DLD1 (cell line): ENCODE results near the gene CCDC136.

Experiments used
- in situ Hi-C: cut with HindIII; loops from 2 replicates; pipeline ENCODE4 v1.10.0; 2017; ENCODE audit warnings: low sequenced_read_pairs

CCDC136 gene

DNA sequence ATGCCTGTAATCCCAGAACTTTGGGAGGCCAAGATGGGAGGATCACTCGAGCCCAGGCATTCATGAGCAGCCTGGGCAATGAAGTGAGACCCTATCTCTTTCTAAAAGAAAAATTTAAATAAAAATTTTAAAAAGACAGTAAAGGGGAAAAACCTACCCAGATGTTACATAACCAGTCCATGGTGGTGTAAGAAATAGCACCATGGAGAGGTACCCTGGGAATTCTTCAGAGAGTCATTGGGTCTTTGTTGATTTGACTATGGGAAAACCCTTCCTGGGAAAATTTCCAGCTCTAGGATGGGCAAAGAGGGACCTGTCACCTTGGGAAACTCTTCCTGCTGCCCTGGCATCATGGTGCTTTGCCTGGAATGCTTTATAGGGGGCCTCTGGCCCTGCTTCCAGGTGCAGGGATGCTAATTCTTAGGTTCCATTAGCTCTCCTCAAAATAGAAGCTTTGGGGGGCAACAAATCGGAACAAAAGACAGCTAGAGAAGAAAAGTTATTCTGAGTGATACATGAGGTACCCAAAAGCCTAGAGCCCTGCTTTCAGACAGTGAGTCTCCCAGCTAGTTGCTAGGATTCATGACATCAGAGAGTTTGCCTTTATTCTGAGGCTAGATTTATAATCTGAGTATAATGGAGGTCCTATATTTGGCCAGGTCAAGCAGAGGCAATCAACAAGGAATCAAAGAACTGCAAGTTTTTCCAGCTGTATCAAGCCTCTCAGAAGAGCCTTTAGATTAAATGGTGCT is 10.1 kb downstream of the CCDC136 start:
- in situ Hi-C loops: no loop called here

DNA sequence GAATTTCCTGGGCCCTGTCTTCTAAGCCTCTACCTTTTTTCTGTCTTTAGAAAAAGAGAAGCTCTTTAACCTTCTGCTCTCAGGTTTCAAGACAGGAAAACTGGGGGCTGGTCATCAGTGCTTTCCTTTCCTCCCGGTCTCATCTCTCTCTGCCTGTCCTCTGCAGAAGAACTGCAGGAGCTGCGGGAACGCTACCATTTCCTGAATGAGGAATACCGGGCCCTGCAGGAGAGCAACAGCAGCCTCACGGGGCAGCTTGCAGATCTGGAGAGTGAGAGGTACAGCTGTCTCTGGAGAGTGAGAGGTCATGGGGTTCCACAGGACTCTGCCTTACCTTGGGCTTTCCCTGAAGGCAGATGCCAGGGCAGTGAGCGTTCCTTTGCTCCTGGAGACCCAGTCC is 12.7 kb downstream of the CCDC136 start:
- in situ Hi-C loops: no loop called here

DNA sequence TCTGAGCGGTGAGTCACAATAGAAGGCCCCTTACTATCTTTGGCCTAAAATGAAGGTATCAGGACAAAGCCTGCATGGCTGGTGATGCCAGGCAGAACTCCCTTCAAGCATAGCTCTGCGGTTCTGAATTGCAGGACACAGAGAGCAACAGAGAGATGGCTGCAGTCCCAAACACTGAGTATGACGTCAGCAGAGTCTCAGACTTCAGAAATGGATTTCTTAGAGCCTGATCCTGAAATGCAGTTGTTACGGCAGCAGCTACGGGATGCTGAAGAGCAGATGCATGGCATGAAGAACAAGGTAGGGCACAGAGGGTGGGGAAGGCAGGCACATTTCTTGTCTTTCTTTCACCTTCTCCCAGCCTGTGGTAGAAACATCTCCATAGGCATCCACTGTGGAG is 13.5 kb downstream of the CCDC136 start:
- in situ Hi-C loops: no loop called here

DNA sequence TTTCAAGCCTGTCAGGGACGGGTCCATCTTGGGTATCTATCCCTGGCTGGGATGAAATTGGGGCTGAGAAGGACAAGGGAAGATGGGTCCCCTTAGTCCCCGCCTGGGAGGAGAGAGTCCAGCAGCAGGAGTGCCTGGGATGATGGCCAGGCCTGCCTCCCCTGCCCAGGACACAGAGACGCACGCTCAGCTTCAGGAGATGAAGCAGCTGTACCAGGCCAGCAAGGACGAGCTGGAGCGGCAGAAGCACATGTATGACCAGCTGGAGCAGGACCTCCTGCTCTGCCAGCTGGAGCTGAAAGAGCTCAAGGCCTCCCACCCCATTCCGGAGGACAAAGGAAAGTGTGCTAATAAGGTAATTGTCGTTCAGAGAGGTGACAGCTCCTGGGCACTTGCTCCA is 15.4 kb downstream of the CCDC136 start:
- in situ Hi-C loops: no loop called here

DNA sequence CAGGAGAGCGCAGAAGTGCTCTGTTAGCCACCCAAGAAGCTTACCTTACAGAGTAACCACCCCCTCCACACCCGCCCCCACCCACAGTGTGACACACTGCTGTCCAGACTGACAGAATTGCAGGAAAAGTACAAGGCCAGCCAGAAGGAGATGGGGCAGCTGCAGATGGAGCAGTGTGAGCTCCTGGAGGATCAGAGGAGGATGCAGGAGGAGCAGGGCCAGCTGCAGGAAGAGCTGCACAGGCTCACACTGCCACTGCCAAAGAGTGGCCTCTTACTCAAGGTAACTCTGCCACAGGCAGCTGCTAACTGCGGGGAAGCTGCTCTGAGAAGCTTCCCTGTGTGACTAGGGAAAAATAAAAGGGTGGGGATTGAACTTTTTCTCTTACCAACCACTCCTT is 17.6 kb downstream of the CCDC136 start:
- in situ Hi-C loops: no loop called here

DNA sequence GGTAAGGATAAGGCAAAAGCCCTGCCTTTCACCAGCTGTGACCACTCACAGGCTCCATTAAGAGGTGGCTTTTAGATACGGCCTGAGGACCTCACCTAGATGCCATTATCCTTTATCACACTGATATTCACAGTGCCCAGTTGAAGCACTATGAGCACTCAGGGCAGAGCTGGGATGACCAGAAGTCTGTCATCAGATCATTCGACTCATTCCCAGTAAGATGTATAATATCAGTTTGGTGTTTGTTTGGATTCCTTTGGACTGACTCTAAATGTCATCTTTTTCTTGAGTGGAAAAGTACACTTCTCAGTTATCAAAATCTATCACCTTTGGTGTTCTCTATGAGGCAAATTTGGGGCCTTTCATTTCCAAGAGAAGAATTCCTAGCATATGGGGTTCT is 18.7 kb downstream of the CCDC136 start:
- in situ Hi-C loops: no loop called here

DNA sequence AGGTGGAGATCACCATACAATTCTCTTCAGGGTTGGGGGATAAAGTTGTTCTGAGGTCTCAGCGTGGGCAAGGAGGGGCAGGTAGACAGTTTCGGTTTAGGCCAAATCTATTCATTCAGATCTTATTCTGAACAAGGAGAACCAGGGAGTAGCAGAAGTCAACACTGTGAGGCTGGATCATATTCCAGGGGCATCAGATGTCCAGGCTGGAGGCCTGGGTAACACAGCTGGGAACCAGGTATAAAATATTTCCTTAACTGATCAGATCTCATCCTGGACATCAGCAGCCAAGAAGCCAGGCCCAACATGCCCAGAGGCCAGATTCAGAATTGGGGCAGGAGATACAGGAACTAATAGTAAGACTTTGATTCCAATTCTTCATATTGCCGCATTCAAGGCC is 19.2 kb downstream of the CCDC136 start:
- in situ Hi-C loops: no loop called here

DNA sequence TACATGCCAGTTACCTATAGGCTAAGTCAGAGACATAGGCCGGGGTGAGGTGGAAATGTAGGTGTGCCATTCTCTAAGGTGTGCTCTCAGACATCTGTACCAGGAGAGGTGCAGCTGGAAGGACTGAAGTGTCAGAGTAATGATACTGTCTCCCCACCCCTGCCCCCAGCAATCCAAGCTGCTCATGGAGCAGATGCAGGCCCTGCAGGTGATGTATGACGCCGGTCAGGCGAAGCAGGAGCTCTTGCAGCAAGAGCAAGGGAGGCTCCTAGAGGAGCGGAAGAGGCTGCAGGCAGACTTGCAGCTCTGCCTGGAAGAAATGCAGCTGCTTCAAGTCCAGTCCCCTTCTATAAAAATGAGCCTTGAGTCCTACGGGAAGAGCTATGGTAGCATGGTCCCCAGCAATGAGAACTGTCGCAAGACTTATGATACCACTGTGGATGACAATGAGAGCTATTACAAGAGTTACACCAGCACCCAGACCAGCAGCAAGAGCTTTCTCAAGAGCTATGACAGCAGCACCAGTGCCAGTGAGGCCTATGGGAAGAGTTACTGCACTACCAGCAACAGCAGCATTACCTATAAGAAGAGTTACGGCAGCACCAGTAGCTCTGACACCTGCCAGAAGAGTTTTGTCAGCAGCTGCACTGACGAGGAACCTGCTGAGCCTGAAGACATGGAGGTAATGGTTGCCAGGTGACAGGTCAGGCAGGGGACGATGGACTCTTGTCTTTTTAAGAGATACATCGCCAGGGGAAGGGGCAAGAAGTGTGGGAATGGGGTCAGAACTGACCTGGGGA is 20.1 kb downstream of the CCDC136 start:
- in situ Hi-C loops: no loop called here

DNA sequence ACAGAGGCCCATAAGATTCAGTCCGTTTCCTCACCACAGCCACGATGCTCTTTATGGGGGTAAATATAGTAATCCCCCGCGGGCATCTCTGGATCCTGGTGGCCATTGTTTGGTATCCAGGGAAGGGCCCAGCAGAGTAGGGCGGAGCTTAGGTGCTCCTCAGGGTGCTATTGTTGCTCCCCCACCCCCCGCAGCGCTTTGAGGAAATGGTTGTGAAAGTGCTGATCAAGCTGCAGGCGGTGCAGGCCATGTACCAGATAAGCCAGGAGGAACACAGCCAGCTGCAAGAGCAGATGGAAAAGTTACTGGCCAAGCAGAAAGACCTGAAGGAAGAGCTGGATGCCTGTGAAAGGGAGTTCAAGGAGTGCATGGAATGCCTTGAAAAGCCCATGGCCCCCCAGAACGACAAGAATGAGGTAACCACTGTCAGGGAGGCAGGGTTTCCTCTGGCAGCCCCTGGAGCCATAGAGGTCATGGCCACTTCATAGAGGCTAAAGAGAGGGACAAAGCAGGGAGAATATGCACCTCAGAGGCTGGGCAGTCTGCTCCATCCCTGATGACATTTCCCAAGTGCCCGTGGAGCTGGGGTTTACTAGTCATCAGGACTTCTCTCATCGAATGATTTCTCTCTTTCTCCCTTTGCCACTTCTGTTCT is 20.9 kb downstream of the CCDC136 start:
- in situ Hi-C loops: no loop called here

DNA sequence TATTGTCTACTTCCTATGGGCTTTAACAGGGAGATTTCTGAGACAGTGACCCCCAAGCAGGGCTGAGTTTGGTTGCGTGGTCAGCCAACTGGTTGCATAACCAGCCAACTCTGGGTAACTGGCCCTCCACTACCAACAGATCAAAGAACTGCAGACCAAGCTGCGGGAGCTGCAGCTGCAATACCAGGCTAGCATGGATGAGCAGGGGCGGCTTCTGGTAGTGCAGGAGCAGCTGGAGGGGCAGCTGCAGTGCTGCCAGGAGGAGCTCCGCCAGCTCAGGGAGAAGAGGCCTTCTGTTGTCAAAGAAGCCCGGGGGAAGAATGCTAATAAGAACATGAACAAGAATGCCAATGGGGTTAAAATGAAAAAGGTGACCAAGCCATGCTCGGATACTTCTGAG is 22.7 kb downstream of the CCDC136 start:
- in situ Hi-C loops: no loop called here

DNA sequence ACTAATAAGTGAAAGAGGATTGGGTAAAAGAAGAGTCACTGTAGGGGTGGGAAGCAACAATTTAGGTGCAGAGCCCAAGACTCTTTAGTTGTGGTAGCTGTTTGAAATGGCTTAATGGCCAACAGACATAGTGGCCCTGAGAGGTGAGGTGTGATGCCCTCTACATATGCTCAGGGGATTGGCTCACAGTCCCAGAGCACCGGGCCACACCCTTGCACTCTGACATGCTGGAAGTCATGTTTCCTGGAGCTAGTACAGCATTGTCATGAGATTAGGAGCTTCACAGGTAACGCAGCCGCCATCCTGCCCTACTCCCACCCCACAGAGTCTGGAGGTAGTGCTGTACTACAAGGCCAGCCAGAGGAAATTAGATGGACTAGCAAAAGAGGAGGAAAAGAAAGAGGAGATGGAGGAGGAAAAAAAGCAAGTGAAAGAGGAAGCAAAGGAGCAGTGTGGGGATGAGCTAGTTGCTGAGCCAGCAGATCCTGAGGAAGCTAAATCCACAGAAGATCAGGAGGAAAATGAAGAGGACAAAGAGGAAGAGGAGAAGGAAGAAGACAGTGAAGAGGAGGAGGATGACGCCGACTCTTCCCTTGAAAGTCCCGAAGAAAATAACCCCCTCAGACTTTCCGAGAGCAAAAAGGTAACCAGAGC is 23.6 kb downstream of the CCDC136 start:
- in situ Hi-C loops: no loop called here

DNA sequence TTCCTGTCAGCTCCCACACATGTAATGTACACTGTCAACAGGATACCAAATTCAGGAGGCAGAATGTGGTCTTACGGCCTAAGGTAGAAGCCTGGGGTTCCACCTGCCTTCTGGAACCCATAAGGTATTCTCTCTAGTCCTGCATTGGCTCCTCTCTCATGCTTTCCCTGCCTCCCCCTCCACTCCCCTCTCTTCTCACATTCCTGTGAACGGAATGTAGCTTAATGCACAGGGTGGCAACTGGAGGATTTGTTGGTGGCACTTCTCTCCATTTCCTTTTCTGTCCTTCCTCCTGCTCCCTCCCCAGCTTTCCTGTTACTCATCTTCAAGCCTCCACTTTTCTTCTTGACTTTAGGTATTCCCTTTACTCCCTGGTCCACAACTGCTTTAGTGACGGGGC is 26.9 kb downstream of the CCDC136 start:
- in situ Hi-C loops: no loop called here

DNA sequence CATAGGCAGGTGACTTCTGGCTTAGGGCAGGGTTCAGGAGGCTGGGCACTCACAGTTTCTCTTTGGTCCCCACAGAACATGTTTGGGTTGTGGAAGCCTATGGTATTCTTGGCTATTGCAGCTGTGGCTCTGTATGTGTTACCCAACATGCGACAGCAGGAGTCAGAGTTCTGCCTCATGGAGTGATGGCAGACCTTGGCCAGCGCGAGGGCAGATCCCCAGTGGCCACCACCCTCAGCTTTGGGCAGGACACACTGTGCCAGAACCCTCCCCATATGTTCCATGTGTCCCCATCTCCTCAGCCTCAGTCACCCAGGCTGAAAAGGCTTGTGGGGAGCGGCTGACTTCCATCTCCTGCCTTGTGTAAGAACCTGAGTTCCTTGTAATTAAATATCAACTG is 30.0 kb downstream of the CCDC136 start:
- in situ Hi-C loops: no loop called here

DNA sequence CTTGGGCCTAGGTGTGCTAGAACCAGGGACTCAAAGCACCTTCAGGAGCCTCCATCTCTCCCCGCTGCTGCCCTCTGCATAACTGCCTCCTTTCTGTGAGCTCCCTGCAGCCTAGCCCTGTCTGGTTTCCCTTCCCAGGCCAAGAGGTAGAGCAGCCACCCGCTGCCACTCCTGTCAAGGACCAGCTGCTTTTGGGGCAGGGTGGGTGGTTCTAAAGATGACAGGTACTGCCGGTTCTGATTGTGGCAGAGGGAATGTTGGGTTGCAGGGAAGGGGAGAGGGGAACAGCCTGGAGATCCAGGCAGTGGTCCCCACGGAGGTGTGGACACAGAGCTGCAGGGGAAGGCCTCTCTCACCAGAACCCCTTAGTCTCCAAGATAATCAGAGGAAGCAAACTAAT is 34.7 kb downstream of the CCDC136 start:
- in situ Hi-C loops: no loop called here

DNA sequence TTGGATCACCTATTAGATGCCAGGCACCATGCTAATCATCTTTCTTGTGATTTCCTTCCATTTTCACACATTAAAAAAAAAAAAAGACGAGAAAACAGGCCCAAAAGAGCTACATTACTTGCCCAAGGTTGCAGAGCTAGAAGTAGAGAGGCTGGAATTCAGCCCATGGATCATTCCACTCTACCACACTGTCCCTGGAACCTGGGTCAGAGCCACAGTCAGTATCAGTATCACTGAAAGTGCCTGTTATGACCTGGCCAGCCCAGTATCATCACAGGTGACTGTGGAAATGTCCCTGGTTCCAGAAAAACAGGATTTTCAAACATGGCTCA is 35.1 kb downstream of the CCDC136 start:
- in situ Hi-C loops: no loop called here

DNA sequence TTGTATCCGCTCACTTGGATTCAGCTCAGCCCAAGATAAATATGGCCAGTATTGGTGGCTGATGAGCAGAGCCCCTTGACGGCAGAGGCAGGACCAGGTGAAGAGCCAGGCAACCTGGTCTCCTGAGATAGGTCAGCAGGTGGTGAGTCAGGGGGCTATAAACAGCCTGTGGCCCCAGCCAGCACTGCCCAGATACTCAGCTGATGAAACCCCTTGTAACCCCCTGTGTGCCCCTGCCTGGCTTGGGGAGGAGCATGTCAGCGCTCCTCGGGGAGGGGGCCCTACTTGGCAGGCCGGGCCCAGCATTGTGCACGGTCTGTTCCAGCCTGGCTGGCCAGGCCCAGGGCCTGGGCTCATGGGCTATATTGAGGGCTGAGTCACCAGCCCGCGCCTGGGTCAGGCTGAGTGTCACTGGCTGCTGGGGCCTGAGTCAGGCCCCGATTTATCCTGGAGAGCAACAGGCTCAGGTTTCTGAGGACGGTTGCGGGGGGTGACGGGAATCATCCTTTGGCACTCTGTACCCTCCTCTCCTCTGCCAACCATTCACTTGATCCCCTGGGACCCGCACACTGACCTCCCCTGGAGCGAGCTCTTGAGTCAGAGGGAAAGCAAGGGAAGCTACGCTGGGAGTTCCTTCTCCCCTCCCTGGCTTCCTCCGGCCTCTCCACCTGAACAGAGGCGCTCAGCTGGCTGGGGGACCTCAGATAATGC is 35.6 kb downstream of the CCDC136 start:
- in situ Hi-C loops: no loop called here

DNA sequence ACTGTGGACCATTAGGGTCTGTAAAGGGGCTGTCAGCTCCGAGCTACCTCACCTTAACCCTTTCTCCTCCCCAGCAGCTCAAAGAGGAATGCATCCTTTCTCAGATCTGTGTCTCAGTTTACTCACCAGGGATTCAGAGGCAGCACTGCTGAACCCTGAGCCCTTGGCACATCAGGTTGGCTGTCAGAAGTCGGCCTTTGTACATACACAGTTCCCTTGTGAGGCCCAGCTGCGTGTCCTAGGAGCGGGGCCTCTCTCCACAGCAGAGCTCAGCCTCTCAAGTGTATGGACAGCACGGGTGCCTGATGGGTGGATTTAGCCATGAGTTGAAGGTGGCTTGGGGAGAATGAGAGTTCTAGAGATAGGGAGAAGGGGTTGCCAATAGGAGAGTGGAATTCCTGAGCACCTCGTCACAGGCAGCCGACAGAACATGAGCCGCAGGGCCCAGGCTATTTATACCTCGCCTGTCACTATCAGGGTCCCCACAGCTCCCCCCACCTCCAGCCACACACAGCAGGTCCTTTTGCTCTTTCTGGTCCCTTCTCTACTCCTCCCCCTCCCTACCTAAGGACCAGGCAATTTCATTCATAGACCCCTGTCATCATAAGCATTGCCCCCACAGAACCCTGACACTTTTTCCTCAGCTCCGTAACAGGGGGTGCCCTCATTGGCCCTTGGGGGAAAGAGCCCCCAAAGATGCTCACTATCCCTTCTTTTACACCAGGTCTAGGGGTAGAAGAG is 36.4 kb downstream of the CCDC136 start:
- in situ Hi-C loops: no loop called here

DNA sequence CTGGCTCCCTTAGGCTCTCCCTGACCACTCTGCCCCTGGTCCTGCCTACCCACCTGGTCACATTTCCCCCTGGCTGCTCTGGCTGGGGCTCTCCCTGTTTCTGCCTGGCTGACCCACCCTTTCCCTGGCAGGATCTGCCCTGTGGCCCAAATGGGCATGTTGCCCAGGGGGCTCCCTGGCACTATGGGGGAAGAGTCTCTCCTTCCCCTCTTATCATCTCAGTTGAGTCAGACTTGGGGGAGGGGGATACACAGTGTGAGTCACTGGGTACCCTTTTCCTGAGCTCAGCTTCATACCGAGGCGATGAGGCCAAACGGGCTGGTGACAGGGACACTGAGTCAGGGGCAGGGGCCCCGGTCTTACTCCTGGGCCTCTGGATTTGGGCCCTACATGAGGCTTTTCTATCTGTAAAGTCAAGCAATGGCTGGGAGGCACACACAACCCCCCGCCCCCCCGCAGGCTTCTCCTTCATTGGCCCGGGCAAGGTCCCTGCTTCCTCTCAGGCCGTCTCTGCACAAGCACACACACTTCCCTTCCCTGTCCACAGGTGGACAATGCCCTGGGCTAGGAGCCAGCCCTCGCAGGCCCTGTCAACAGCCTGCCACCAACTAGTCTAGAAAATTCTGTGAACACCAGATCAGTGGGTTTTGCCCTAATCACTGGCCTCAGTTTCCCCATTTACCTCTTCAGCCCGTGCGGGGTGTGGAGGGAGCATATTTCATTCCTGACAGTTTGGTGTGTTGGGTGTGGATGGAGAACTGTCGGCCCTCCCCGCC is 37.8 kb downstream of the CCDC136 start:
- in situ Hi-C loops: no loop called here
